SH-SY5Y (cell line): ENCODE data around the gene GUCY2C.

Experiments
- GATA2 ChIP-seq: IDR thresholded peaks from 2 replicates; pipeline ENCODE4 v1.6.1; 2011; ENCODE audit warnings: mild to moderate bottlenecking, low read depth, low read length
- GATA3 ChIP-seq: IDR thresholded peaks from 2 replicates; pipeline ENCODE4 v1.6.1; 2011; ENCODE audit warnings: low read depth, mild to moderate bottlenecking, low read length, moderate library complexity

DNA sequence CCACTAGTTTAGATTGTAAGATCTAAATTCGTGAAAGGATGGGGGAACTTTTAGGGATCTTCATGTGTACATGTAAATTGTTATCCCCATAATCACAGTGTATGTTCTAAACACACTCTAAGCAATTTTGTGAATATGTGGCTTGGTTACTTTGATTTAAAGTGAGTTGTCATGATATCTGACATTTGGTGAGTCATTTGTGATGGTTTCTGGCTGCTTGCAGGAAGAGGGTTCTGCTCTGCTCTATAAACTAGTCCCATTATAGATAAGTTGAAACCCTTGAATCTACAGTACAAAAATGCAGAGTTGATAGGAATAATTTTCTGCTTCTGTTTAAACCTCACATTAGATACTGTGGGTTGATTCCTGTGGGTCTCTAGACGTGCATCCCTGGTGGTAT lies 14.8 kb downstream of the GUCY2C start:
- TF ChIP-seq GATA2, result no peak
- no peak for TF ChIP-seq GATA3
